Ureter (tissue), 1 donor: ENCODE measurements around the gene TANK. TPM values are rescaled to one million over a fixed set of nuclear protein-coding genes. Genes with fewer than 3 reads are reported as not detected.
"Not testable (repeated sequence)": the region's sequence is repeated elsewhere in the genome, so short reads cannot be mapped to it uniquely, and the experiment has no call there.

Source experiments
- DNase-seq: peaks from one replicate; pipeline ENCODE4 v3.0.0-alpha.2; 2020; ENCODE audit warnings: low spot score
- total RNA-seq: library from RNA; stranded (reverse); gene quantifications from one replicate; pipeline ENCODE4 v1.2.4, GENCODE V29; 2023
- donor health status: DM: yes; HTN: yes; CAD: no.

TANK gene, protein sequence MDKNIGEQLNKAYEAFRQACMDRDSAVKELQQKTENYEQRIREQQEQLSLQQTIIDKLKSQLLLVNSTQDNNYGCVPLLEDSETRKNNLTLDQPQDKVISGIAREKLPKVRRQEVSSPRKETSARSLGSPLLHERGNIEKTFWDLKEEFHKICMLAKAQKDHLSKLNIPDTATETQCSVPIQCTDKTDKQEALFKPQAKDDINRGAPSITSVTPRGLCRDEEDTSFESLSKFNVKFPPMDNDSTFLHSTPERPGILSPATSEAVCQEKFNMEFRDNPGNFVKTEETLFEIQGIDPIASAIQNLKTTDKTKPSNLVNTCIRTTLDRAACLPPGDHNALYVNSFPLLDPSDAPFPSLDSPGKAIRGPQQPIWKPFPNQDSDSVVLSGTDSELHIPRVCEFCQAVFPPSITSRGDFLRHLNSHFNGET
- total RNA-seq = 81.2 TPM

DNA sequence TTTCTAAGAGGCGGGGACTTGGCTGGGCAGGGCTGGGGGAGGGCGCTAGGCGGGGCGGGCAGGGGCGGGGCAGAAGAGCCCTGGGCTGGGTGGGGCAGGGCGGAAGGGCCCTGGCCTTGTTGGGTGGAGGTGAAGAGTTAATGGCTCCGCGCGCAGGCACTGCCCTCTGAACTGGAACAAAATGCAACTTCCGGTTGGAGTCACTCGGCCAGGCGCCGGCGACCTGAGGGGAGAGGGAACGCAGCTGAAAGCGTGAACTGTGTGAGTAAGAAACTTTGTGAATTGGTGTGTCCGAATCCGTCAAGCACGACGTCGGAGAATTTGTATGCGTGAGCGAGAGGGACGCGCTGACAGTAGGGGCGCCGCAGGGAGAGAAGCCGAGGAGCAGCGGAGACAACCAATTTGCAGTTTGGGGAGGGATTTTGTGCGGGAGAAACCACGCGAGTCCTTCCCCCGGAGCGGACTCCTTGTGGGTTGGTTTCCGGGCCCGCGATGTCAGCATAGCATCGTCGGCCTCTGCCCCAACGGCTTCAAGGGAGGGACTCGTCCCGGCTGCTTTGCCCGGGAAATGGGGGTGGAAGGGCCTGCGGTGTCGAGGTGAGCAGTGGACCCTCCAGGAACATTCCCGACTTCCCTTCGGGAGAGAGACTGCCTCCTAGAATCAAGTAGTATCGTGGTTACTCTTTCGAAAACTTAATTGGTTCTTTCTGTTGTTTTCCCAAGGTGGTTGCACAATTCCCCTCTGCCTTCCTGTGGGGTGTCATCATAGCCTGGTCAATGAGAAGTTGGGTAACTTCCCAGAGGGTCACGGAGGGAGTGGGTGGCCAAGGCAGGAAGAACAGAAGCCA lies at the start of gene TANK:
TANK (plus strand) TSS at position 203 of the 848 bp plus-strand sequence. CDS start 19,235 bp downstream, outside the sequence.
- peak; percentile 93 for DNase-seq

DNA sequence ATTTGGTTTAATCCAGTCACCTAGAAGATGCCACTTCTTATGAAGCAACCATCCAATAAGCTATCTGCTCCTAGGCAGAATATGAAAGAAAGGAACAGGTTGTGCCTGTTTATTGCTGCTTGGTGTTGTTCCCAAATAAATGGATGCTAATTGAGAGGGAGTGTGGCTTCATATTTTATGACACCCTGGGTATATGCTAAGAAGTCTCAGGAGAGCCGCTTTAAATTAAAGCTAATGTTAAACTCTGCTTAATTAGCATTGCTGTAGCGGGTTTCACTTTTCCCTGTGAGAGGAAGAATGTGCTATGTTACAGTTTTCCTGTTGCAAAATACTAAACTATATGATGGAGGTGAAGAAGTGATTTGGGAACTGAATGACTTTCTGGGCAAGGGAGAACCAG lies 48.7 kb upstream of the TANK start:
- DNase-seq = no peak

DNA sequence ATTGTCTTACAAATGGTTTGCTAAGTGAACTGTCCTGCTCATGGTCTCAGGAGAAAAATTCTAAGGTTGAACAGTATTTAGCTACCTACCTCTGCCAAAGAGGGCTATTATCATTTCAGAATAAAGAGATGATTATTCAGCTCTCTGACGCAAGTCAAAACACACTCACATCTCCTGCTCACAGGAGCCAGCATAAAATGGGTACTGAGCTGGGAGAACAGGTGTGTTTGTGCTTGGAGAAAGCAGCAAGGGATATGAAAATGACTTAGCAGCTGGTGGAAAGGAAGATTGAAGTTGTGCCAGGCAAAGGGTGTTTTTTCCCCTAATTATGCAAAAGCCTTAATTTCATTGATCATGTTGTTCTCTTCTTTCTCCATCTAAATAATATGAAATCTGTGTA lies 47.3 kb upstream of the TANK start:
- DNase-seq = no peak

DNA sequence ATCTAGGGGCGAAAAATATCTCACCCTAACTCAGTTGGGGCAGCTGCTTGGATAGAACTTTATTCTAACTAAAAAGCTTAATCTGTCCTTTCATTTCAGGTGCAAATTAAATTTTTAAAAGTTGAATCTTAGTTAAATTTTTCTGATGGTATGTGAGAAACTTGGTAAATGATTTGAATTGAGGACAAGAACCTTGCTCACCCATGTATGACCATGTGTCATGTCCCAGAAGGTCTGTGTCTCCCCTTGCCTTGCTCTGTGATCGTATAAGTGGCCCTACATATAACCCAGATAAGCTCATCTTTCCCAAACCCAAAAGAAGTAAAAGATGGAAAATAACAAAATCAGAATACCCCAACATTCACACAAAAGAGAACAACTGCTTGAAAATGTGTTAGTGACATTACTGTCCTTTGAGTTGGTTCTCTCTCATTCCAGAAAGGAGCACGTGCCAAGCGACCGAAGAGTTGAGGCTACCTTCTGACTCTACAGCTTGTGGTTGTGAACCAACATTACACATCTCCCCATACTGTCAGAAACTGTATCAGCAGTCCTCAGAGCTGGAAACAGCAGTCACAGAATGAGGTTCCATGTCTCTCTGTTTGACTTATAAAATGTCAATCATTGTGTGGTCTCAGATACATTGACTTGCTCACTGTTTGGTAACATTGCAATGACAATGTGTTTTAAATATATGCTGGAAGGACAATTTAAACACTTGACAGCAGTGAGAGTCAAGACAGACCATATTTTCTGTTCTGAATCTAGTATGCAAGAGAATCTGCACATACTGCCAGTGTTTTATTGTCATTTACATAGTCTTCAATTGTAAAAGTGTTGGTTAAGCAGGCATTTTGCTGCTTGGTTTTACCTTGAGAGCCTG lies 46.3 kb upstream of the TANK start:
- DNase-seq = no peak

DNA sequence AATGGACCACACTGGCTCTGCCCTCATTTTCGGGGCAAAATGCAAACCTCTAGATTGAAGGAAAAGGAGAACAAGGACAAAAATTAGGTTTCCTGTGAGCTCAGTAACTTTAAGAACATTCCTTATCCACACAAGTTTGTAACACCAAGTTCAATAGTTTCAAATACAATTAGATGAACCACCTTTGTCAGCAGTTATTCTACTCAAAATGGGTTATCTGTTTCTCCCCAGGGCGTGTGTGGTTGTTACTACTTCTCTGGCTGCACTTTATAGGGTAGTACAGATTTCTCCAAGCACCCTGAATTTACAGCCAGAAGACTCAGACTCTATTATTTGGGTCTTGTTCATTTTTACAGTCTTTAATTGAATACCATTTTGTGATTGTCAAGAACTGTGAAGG lies 45.0 kb upstream of the TANK start:
- no peak for DNase-seq

DNA sequence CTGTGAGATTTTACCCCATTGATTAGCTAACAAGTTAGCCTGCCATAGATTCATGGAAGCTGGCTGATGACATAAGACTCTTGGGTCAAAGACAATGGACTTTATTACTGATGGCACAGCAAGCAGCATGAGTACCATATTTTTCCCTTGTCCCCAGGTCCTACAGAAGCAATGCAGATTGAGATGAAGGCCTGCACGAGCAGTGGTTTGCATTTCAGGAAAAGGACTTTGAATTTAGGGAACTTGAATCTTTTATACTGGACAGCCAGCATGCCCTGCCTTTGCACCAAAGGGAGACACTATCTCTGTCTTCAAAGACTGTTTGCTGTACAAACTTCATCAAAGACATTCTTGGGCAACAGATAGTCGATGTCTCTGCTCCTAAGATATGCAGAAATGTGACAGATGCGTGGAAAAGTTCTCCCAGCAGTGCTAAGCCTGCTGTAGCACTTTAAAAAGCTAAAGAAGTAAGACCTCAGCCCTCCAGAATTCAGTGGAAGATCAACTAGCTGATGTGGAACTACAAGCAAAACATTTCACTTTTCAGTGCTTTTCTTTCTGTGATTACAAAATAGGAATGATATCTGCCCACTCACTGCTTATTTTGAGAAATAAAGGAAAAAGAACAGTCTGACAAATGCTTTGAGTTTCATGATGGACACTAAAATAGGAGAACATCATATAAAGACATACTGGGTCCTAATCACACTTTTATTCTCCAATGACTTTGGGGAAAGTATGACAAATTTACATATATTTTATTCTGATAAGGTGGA lies 44.4 kb upstream of the TANK start:
- no peak for DNase-seq

DNA sequence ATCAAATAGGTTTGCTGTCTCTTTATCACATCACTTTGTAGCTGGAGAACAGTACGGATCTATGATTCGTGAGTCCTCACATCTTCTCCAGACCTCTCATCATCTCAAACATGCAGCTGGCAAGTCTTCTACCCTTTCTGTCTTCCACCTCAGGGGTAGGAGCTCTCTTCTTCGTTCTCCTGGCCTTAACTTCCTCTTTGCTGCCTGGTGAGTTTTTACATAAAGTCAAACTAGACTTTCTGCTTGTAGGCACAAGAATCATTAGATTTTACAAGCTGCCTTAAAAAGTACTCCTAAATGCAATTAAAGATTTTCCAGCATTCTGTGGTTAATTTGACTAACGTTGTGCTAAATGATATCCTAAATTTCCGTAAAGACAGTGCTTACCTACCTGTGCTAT lies 43.7 kb upstream of the TANK start:
- DNase-seq = no peak

DNA sequence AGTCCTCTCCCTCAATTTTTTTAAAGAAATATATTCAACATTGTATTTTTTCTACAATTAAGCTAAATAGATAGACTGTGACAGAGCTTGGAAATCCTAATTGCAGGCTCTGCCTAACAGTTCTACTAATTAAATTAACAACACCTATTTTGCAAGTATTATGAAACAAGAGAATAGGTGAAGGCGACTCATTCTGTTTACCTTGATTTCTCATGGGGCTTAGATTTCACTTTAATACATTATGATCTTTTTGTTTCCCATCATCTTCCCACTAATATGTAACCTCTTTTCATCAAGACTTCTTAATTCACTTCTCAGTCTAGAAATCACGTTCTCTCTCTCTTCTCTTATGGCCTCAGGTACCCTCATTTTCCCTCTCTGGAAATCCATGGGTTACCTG lies 42.7 kb upstream of the TANK start:
- DNase-seq = no peak

DNA sequence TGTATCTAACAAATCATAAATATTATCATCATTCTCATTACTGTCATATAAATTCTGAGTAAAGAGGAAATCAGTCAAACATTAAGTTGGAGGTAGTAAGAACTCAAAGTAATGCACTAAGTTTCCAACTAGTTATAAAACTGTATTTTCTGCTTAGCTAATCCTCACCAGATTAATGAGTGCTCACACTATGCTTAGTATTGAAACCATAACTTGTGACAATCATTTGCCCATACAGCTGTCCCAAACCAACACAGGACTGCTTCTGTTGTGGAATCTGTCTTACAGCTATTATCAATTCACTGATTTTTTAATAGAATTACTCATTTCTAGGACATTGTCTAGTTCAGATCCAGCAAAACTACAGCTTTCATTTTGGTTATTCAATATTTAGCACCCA lies 41.5 kb upstream of the TANK start:
- DNase-seq = no peak

DNA sequence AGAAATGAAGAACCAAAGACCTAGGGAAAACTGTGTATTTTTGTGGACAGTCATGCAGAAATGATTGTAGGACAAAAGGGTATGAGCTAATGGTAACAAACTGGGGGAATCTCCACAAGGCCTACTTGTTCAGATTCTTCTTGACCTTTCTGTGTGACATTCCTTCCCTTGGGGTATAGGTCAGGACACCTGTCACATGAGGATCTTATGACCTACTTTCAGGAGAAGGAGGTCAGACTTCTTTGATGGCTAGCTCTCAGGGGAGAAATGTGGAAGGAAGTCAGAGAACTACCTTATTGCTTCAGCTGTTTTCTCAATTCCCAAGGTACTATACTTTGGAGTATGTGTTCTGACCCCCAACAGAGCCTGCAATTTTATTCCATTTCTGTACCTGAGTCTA lies 40.7 kb upstream of the TANK start:
- DNase-seq = no peak

DNA sequence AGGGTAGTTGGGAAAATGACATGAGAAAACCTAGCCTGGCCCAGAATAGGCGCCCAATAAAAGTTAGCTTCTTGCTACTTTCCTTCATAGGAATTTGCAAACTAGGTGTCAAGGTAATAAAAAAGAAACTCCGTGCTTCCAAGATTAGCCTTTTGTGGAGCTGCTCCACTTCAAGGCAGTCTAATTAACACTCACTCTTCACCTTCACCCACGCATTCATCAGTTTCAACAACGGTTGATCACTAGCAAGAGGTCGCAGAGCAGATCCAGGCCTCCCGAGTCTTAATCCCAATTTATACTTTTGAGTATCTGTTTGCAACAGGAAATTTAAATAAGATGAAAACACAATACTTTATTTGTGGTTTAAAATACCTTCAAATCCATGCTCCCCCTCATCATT lies 39.5 kb upstream of the TANK start:
- no peak for DNase-seq

DNA sequence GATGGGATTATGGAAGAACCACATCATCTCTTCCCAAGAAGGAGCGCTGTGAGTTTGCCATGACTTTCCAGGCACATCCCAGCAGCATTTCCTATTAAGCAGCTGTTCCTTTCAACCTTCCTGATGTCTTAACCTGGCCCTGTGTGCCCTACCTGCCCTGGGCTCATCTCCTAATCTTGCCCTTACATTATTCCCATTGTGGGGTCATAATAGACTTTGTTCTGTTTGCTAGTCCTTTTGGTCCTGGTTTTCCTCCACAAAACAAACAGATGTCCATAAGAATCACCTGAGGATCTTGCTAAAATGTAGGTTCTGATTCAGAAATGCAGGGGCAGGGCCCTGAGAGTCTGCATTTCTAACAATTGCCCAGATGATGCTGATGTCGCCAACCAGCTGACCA lies 38.6 kb upstream of the TANK start:
- no peak for DNase-seq

DNA sequence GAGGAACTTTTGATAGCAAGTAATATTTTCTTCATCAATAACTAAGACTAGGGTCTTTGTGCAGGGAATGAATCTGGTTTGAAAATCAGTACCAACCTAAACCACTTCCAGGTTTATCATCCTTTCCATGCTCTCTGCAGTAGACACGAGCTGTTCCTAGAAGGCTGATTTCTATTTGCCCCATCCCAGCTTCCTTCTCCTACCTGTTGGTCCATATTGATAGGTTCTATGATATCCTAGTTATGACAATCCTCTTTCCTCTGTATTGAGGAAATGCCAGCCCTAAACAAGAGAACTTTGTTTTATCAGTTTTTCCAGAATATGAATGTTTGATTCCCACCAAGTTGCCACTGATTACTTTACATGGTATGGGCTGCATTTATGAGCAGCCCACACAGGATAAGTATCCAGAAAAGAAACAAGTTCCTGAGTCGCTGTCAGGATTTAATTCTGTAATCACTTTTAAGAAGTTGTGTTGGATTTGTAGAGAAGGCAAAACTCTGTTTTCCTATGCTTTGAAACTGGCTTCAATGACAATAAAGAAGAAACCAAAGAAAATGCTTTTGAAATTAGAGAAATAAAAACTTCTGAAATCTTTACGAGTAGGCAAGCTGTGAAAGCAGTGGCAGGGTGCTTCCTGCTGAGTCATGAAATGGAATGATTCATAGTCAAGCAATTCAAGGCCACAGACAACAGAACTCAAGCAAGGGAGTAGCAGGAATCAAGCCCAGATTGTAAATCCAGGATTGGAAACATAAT lies 37.3 kb upstream of the TANK start:
- peak; percentile 57 for DNase-seq

DNA sequence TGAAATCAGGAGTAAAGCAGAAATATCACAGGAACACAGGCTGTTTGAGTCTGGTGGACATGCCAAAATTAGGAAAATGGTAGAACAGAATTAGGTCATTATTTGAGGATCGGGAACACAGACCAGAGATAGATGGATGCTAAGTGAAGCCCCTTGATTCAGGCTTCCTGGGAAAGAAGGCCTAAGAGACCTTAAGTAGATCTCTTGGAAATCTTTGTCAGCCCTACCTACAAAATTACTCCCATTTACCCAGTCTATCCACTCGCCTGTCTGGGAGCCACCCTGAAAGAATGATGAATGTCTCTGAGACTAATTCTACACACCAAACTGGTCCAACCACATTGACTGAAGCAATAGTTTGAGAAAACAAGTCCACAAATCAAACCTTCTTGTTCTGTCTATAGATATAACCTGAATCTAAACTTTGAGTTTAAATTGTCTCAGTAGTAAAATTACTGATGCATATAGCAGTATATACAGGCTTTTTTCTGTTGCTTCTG lies 36.6 kb upstream of the TANK start:
- no peak for DNase-seq

DNA sequence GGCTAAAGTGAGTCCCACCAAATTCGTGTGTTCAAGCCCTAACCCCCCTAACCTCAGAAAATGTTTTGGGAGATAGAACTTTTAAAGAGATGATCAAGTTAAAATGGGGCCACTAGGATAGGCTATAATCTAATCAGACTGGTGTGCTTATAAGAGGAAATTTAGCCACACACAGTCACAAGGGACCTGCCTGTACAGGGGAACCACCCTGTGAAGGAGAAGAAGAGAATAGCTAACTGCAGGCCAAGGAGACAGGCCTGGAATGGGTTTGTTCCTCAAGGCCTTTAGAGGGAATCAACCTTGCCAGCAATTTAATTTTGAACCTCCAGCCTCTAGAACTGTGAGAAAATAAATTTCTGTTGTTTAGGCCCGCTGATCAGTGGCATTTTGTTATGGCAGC lies 36.0 kb upstream of the TANK start:
- DNase-seq = no peak

DNA sequence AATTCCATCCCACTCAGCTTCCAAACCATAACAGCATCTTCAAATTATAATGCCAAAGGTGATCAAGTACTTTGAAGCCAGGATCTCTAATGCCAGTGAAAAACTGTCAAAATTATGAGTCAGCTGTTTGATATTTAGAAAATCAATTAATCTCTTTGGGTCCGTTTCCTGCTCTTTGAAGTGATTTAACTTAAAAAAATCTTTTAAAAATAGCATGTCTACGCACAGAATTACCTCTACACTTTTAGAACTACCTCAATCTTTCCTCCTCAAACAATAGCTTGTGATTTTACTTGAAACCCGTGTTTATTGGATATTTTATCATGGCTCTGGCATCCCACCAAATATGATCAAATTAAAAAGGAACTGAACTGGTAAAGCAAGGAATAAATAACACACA lies 31.3 kb upstream of the TANK start:
- no peak for DNase-seq

DNA sequence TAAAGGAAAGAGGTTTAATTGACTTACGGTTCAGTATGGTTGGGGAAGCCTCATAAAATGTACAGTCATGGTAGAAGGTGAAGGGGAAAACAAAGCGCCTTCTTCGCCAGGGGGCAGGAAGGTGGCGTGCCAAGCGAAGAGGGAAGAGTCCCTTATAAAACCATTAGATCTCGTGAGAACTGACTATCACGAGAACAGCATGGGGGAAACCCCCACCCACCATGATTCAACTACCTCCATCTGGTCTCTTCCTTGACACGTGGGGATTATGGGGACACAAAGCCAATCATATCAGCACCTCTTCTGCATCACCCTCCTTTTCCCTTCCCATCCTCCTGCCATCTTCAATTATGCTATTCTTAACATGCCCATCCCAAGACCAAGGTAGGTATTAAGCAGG lies 29.9 kb upstream of the TANK start:
- no peak for DNase-seq

DNA sequence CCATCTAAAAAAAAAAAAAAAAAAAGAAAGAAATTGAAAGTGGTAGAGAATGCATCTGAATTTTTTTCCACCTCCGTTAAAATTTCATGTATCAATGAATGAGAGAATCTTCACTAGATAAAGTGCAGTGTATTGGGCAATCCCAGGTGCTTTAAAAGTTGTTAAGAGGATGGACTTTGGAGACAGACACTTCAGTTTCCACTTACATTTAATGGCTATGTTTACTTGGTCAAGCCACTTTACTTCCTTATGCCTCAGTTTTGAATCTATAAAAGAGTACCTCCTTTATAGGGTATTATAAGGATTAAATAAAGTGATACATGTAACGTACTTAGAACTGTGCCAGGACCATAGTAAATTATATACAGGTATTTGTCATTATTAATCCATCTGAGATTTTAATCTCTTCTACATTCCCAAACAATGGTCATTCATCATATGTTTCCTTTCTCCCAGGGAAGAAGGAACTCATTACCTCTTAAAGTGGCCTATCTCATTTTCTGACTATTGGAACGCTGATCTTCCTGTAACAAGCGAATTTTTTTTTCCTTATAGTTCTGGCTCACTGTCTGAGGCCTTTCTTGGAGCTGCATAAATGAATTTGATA lies 29.1 kb upstream of the TANK start:
- DNase-seq = no peak

DNA sequence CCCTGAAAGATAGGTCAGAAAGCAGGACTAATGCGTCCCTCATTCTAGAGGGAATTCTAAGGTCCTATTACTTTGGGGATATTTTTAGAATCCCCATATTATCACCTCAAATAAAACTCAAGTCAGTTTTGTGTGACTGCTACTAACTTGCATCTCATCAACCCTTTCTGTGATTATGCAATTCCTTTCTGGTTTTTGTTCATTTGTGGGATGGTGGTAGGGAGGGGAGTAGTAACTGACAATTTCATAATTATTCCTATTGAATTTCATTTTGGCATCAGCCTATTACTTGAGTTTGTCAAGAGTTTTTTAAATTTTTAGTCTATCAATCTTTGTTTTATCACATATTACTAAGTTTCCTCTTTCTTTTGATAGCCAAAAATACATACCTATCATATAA lies 28.4 kb upstream of the TANK start:
- no peak for DNase-seq

DNA sequence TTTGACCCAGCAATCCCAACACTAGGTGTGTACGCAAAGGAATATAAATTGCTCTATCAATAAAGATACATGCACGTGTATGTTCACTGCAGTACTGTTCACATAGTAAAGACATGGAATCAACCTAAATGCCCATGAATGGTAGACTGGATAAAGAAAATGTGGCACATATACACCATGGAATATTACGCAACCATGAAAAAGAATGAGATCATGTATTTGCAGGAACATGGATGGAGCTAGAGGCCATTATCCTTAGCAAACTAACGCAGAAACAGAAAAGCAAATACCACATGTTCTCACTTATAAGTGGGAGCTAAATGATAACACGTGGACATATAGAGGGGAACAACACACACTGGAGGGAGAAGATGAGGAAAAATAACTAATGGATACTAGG lies 27.8 kb upstream of the TANK start:
- DNase-seq = not testable (repeated sequence)
